Measurements from ENCODE around the gene KLHDC3.

- TF ChIP-seq CTCF (conservative IDR thresholded peaks at IDR 0.05 in 1 of 2, IDR thresholded peaks at IDR 0.05 in 1 of 2; ENCODE audit: extremely low read depth in 1 of 2, insufficient read depth in 1 of 2, low read depth in 1 of 2, low read length in 2 of 2) (peak; percentile 61 to 72), EZH2 (IDR thresholded peaks at IDR 0.05; ENCODE audit: borderline replicate concordance, low read length) (no peak)
Observed at GRCh38 chr6:43070028-43070632, 56.1 kb downstream of the KLHDC3 start.
